GM23338 (cell line): ENCODE results near the gene BMP10.

ENCODE experiments used
- CREB1 ChIP-seq: fragments of 250-450 bp; sonication (Bioruptor Pico); IDR thresholded peaks from 2 replicates; pipeline ENCODE4 v1.5.0; 2020; ENCODE audit warnings: low read depth, mild to moderate bottlenecking, moderate library complexity
- CTCF ChIP-seq, 2 experiments: fragments of 200-600 bp in 1 of 2; sonication (generic) in 1 of 2; conservative IDR thresholded peaks; 2 replicates each; pipeline versions ENCODE4 v1.5.1 to v1.6.1; 2016 to 2017; ENCODE audit warnings: antibody characterized with exemption in 2 of 2, low read depth in 2 of 2, mild to moderate bottlenecking in 2 of 2, moderate library complexity in 1 of 2
- JUNB ChIP-seq: IDR thresholded peaks from one replicate; pipeline ENCODE4 v1.6.1; 2016; ENCODE audit warnings: antibody characterized with exemption; ENCODE audit not compliant: unreplicated experiment
- POLR2AphosphoS5 ChIP-seq: IDR thresholded peaks from 2 replicates; pipeline ENCODE4 v1.6.1; 2016; ENCODE audit warnings: antibody characterized with exemption, low read depth
- REST ChIP-seq: IDR thresholded peaks from one replicate; pipeline ENCODE4 v1.6.1; 2018; ENCODE audit warnings: antibody characterized with exemption; ENCODE audit not compliant: unreplicated experiment

- TF ChIP-seq CTCF (conservative IDR thresholded peaks at IDR 0.05; ENCODE audit: low read depth in 2 of 2) (no peak), JUNB (no peak), POLR2AphosphoS5 (no peak), CREB1 (CRISPR knock-in tag) (no peak), REST (no peak)
These were observed 45.3 kb downstream of the BMP10 start for GRCh38 chr2:68825866-68826265.
